Skeletal muscle tissue (tissue), 4 donors: ENCODE data around the gene GNA12. TPM values are rescaled to one million over a fixed set of nuclear protein-coding genes. Genes with fewer than 3 reads are reported as not detected.

Experiments
- H3K27ac ChIP-seq: one replicate; pipeline ENCODE4 v1.7.0; 2013; ENCODE audit warnings: mild to moderate bottlenecking, low read depth, low read length, inconsistent platforms
- H3K27me3 ChIP-seq, 3 donors: one replicate each; pipeline ENCODE4 v1.7.0; 2013; ENCODE audit warnings: low read length in 3 of 3; ENCODE audit not compliant: control insufficient read depth in 3 of 3, insufficient read depth in 3 of 3
- H3K36me3 ChIP-seq, 3 donors: one replicate each; pipeline ENCODE4 v1.7.0; 2013; ENCODE audit warnings: low read length in 3 of 3; ENCODE audit not compliant: control insufficient read depth in 3 of 3, insufficient read depth in 3 of 3
- H3K4me1 ChIP-seq, 3 donors: one replicate each; pipeline ENCODE4 v1.7.0; 2013; ENCODE audit warnings: low read length in 3 of 3, mild to moderate bottlenecking in 3 of 3; ENCODE audit not compliant: control insufficient read depth in 3 of 3, insufficient read depth in 3 of 3
- H3K4me3 ChIP-seq, 3 donors: one replicate each; pipeline ENCODE4 v1.7.0; 2013; ENCODE audit warnings: low read length in 3 of 3
- H3K9ac ChIP-seq, 3 donors: one replicate each; pipeline ENCODE4 v1.7.0; 2013; ENCODE audit warnings: low read length in 3 of 3, mild to moderate bottlenecking in 3 of 3, moderate library complexity in 2 of 3, low read depth in 1 of 3
- H3K9me3 ChIP-seq, 3 donors: one replicate each; pipeline ENCODE4 v1.7.0; 2013; ENCODE audit warnings: low read length in 3 of 3; ENCODE audit not compliant: control insufficient read depth in 3 of 3
- total RNA-seq: library from RNA; depleted of rRNA; stranded (reverse); fragments of >200 nt; gene quantifications from one replicate; pipeline ENCODE4 v1.2.3, GENCODE V29; 2014
- donor health status: Osteomylitis.

The GNA12 gene
- total RNA-seq = 9.9 TPM

- Histone ChIP-seq H3K4me3 (peak within 1 kb of the TSS; percentile 80 to 90 (median 84)), H3K9me3 (no peaks in the 10 kb centered on the region), H3K4me1 (peaks cover 16 to 19% (median 17%) of the 10 kb centered on the region in 3 donors), H3K9ac (peak within 1 kb of the TSS; percentile 57 to 79 (median 70)), H3K27ac (peak within 1 kb of the TSS; percentile 21), H3K27me3 (no peaks in the 10 kb centered on the region), H3K36me3 (peaks cover 0 to 7% (median 2%) of the 10 kb centered on the region in 3 donors)
Observed at GRCh38 chr7:2844153-2845033, at the start of gene GNA12. GNA12 (minus strand) TSS chr7:2844308; CDS start chr7:2844161, 147 bp downstream.

GRCh38 chr7:2893411-2893861, 49.3 kb upstream of the GNA12 start:
- H3K9ac ChIP-seq = no peak overlapping the region
- no peaks in the 10 kb centered on the region for H3K4me1 ChIP-seq
- peaks cover 18 to 32% (median 31%) of the 10 kb centered on the region in 3 donors for H3K27me3 ChIP-seq
- H3K4me3 ChIP-seq = no peak overlapping the region
- peaks cover 0 to 2% (median under 1%) of the 10 kb centered on the region in 3 donors for H3K9me3 ChIP-seq
- no peak overlapping the region for H3K27ac ChIP-seq
- no peaks in the 10 kb centered on the region for H3K36me3 ChIP-seq

GRCh38 chr7:2892549-2892948, 48.4 kb upstream of the GNA12 start:
- H3K27ac ChIP-seq = no peak overlapping the region
- no peaks in the 10 kb centered on the region for H3K4me1 ChIP-seq
- no peaks in the 10 kb centered on the region for H3K9me3 ChIP-seq
- H3K36me3 ChIP-seq = no peaks in the 10 kb centered on the region
- H3K27me3 ChIP-seq = peaks cover 18 to 34% (median 31%) of the 10 kb centered on the region in 3 donors
- no peak overlapping the region for H3K9ac ChIP-seq
- no peak overlapping the region for H3K4me3 ChIP-seq

- Histone ChIP-seq H3K27ac (no peak overlapping the region), H3K9ac (no peak overlapping the region)
Observed at GRCh38 chr7:2887816-2888215, 43.7 kb upstream of the GNA12 start.

GRCh38 chr7:2886900-2887299, 42.8 kb upstream of the GNA12 start:
- Histone ChIP-seq H3K4me1 (no peaks in the 10 kb centered on the region), H3K27me3 (peaks cover 10 to 16% (median 10%) of the 10 kb centered on the region in 3 donors), H3K9me3 (no peaks in the 10 kb centered on the region), H3K4me3 (no peak overlapping the region), H3K9ac (no peak overlapping the region), H3K36me3 (no peaks in the 10 kb centered on the region), H3K27ac (no peak overlapping the region)

More at GRCh38 chr7:2887816-2888215, 43.7 kb upstream of the GNA12 start:
- H3K4me3 ChIP-seq = no peak overlapping the region
- H3K9me3 ChIP-seq = no peaks in the 10 kb centered on the region
- no peaks in the 10 kb centered on the region for H3K4me1 ChIP-seq
- peaks cover 9 to 16% (median 14%) of the 10 kb centered on the region in 3 donors for H3K27me3 ChIP-seq
- no peaks in the 10 kb centered on the region for H3K36me3 ChIP-seq

GRCh38 chr7:2886391-2886790, 42.3 kb upstream of the GNA12 start:
- Histone ChIP-seq H3K4me3 (no peak overlapping the region), H3K9me3 (no peaks in the 10 kb centered on the region), H3K36me3 (no peaks in the 10 kb centered on the region), H3K9ac (no peak overlapping the region), H3K27me3 (peaks cover 10 to 16% (median 11%) of the 10 kb centered on the region in 3 donors), H3K27ac (no peak overlapping the region), H3K4me1 (no peaks in the 10 kb centered on the region)

GRCh38 chr7:2884161-2884560, 40.1 kb upstream of the GNA12 start:
- Histone ChIP-seq H3K9ac (no peak overlapping the region), H3K4me1 (no peaks in the 10 kb centered on the region), H3K4me3 (no peak overlapping the region), H3K27me3 (peaks cover 9 to 14% (median 10%) of the 10 kb centered on the region in 3 donors), H3K36me3 (no peaks in the 10 kb centered on the region), H3K9me3 (no peaks in the 10 kb centered on the region), H3K27ac (no peak overlapping the region)

- Histone ChIP-seq H3K36me3 (no peaks in the 10 kb centered on the region), H3K27me3 (peaks cover 7 to 14% (median 9%) of the 10 kb centered on the region in 3 donors), H3K27ac (no peak overlapping the region), H3K9me3 (no peaks in the 10 kb centered on the region), H3K4me1 (no peaks in the 10 kb centered on the region), H3K9ac (no peak overlapping the region), H3K4me3 (no peak overlapping the region)
Observed at GRCh38 chr7:2883101-2883500, 39.0 kb upstream of the GNA12 start.

- no peak overlapping the region for H3K4me3 ChIP-seq
- H3K9me3 ChIP-seq = no peaks in the 10 kb centered on the region
- H3K9ac ChIP-seq = no peak overlapping the region
- no peaks in the 10 kb centered on the region for H3K36me3 ChIP-seq
- H3K27me3 ChIP-seq = peaks cover 6 to 14% (median 9%) of the 10 kb centered on the region in 3 donors
- H3K4me1 ChIP-seq = no peaks in the 10 kb centered on the region
- no peak overlapping the region for H3K27ac ChIP-seq
Observed at GRCh38 chr7:2882111-2882510, 38.0 kb upstream of the GNA12 start.

GRCh38 chr7:2880874-2881533, 36.9 kb upstream of the GNA12 start:
- no peak overlapping the region for H3K27ac ChIP-seq
- no peaks in the 10 kb centered on the region for H3K4me1 ChIP-seq
- H3K9ac ChIP-seq = no peak overlapping the region
- no peaks in the 10 kb centered on the region for H3K36me3 ChIP-seq
- H3K9me3 ChIP-seq = no peaks in the 10 kb centered on the region
- H3K4me3 ChIP-seq = no peak overlapping the region
- H3K27me3 ChIP-seq = peaks cover 8 to 14% (median 9%) of the 10 kb centered on the region in 3 donors
